HEK293T (cell line): Measurements from ENCODE around the gene SLC28A1.

ENCODE experiments used
- FOXA1 ChIP-seq: fragments of 450-650 bp; IDR thresholded peaks from 2 replicates; pipeline ENCODE4 v1.6.1; 2016; ENCODE audit warnings: mild to moderate bottlenecking
- SP1 ChIP-seq: fragments of 450-650 bp; IDR thresholded peaks from 2 replicates; pipeline ENCODE4 v1.6.1; 2017

DNA sequence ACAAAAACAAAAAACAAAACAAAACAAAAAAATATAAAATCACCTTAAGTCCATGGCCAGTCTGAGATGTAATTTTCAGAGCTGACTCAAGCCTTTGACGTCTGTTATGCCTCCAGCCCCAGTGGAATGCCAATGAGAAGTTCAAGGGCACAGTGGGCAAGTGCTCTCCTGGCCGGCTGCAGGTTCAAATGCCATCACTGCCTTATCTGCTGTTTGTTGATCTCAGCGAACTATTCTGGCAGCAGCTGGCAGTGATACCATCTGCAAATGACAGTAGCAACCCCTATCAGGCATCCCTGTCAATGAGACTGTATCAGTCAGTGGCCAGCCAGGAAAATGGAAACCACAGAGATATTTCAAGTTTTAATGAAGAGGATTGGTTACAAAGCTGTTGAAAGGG, 86.4 kb downstream of the SLC28A1 start:
- TF ChIP-seq FOXA1 (no peak), SP1 (no peak)
